GM19023 (cell line): ENCODE data around the gene CAND2.

Experiments used
- ATAC-seq: cut with Tn5 transposase; IDR thresholded peaks from one replicate; pipeline ENCODE4 v1.9.1; 2021; ENCODE audit warnings: mild to moderate bottlenecking, moderate library complexity; ENCODE audit not compliant: unreplicated experiment

Gene CAND2

GRCh38 chr3:12882336-12883310, 86.1 kb downstream of the CAND2 start:
- ATAC-seq, result no peak

- ATAC-seq, result no peak
Observed at GRCh38 chr3:12884186-12884680, 87.8 kb downstream of the CAND2 start.
